HG03378 (cell line): ENCODE measurements around the gene KIFC3.
"Not testable (repeated sequence)": the region's sequence is repeated elsewhere in the genome, so short reads cannot be mapped to it uniquely, and the experiment has no call there.

ENCODE experiments used
- ATAC-seq: cut with Tn5 transposase; IDR thresholded peaks from one replicate; pipeline ENCODE4 v1.9.1; 2021; ENCODE audit warnings: mild to moderate bottlenecking, moderate library complexity; ENCODE audit not compliant: unreplicated experiment

KIFC3 gene

DNA sequence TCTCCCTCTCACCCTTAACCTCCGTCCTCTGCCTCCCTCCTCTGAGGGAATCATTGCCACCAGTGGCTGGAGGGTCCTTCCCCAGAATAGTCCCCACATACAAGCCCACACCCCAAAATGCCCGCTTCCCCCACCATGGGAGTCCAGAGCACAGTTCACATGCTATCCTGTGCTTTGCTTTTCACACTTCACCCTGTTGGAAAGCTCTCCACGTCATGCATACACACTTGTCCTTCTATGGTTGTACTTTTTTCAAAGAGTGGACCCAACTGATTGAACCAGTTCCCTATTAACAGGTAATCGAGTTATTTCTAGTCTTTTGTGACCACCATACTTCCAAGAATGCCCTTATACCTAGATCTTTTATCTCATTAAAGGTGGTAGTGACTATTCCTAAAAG lies 23.8 kb upstream of the KIFC3 start:
- ATAC-seq, result no peak

DNA sequence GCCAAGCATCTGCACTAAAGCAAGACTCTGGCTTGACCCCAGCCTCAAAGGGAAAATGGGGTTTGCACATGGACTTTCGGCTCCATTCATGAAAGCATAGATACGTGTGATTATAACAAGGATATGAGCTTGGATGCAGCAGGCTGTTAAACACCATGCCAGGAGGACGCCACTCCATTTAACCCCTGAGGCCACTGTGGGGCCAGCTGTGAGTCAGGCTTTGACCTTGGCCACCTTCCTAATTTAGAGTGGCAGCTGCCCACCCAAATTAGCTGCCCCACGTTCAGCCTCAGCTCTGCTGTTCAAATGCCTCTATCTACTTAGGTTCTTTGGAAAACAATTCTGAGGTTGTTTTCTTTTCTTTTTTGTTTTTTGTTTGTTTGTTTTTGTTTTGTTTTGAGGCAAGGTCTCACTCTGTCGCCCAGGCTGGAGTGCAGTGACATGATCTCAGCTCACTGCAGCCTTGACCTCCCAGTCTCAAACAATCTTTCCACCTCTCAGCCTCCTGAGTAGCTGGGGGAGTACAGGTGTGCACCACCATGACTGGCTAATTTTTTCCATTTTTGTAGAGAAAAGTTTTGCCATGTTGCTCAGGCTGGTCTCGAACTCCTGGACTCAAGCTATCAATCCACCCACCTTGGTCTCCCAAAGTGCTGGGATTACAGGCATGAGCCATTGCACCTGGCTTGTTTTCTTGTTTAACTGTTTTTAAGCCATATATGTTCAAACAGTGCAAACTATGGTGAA lies 23.2 kb upstream of the KIFC3 start:
- ATAC-seq, result no peak

- ATAC-seq, result no peak
These were observed 22.6 kb upstream of the KIFC3 start for GRCh38 chr16:57824888-57825287.

DNA sequence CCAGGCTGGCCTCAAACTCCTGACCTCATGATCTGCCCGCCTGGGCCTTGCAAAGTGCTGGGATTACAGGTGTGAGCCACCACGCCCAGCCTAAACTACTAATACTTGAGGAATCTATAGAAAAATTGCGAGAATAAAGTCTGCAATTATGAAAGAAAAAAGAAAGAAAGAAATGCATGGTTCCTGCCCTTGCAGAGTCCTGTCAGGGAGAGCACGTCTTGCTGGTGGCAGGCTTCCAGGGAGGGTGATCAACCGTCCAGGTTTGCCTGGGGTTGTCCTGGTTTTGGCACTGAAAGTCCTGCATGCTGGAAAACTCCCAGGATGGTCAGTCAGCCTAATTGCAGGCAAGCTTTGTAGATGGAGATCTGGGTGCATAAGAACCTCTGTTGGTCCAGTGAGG lies 21.5 kb upstream of the KIFC3 start:
- no peak for ATAC-seq

DNA sequence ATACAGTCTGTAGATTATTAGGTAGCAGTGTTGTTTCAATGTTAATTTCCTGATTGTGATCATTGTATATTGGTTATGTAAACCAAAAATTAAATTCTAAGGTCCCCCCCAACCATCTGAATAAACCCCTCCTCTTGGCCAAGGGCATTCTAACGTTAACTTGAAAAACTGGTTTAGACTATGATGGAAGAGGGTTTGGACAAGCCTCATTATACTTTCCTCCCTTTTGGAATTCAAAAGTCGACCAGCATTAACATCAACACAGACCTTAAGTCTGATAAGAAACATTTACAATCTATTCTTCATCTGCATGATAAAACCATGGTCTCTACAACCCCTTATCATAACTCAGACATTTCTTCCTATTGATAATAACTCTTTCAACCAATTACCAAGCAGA lies 20.6 kb upstream of the KIFC3 start:
- ATAC-seq, result no peak

DNA sequence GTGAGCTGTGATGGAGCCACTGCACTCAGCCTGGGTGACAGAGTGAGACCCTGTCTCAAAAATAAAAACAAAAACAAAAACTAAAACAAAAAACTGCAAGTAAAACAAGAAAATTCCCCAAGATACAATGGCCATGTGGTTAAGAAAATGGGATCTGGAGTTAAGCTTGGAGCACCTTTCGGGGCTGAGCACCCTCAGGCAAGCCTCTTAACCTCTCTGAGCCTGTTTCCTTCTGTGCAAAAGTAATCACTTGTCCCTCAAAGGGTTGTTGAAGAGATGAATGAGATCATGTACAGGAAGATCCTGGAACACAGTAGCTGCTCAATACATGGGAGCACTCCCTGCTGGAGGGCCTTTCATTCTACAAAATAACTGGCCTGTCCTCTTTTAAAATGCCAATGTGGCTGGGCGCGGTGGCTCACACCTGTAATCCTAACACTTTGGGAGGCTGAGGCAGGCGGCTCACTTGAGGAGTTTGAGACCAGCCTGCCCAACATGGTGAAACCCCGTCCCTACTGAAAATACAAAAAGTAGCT lies 19.8 kb upstream of the KIFC3 start:
- no peak for ATAC-seq

DNA sequence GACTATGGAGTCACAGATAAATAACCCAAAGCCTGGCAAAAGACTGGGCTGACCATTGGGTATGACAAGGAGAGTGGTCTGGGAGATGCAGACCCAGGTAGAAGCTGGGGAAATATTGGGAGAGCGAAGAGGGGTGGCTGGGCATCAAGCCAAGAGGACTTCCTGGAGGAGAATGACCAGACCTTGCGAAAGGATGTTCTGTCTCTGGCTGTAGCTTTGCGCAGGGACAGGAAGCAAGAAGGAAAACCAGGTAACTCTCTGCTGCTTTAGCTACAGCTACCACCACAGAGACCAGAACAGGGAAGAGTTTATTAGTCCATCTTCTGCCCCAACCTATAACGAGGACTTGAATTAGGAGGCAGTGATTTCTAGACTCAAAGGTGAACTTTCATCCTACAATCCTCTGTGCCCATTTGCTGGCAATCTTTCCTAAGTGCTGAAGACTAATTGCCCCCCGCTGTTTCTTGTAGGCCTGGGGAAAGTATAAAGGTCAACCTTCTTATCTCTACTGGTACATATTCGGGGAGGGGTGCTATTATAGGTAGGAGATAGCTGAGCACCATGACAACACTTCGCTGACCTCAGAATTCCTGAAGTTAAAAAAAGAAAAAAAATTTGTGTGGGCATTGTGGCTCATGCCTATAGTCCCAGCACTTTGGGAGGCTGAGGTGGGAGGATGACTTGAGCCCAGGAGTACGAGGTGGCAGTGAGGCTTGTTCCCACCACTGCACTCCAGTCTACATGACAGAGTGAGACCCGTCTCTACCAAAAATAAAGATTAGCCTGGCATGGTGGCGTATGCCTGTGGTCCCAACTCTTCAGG lies 19.1 kb upstream of the KIFC3 start:
- no peak for ATAC-seq

DNA sequence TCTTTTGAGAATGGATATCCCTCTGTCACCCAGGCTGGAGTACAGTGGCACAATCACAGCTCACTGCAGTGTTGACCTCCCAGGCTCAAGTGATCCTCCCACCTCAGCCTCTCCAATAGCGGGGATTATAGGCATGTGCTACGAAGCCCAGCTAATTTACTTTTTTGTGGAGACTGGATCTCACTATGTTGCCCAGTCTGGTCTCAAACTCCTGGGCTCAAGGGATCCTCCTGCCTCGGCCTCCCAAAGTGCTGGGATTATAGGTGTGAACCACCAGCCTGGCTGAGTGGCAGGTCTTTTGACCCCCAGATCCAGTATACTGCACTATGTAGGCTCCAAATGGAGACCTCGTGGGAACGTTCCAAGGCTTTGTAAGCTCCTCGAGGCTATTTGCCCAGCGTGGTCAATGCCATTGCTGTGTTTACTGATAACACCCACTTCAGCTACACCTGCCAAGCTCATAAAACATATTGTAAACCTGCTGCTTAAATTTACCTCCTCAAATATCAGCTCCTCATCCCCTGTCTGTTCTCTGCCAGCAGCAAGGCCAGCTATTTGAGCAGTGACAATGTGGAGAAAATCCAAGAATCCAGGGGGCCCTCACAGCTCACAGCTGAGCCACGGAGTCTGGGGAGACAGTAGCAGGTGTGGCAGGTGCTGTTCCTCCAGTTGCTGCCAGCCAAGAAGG lies 16.2 kb upstream of the KIFC3 start:
- ATAC-seq, result no peak

- no peak for ATAC-seq
These were observed 15.4 kb upstream of the KIFC3 start for GRCh38 chr16:57817680-57818079.

DNA sequence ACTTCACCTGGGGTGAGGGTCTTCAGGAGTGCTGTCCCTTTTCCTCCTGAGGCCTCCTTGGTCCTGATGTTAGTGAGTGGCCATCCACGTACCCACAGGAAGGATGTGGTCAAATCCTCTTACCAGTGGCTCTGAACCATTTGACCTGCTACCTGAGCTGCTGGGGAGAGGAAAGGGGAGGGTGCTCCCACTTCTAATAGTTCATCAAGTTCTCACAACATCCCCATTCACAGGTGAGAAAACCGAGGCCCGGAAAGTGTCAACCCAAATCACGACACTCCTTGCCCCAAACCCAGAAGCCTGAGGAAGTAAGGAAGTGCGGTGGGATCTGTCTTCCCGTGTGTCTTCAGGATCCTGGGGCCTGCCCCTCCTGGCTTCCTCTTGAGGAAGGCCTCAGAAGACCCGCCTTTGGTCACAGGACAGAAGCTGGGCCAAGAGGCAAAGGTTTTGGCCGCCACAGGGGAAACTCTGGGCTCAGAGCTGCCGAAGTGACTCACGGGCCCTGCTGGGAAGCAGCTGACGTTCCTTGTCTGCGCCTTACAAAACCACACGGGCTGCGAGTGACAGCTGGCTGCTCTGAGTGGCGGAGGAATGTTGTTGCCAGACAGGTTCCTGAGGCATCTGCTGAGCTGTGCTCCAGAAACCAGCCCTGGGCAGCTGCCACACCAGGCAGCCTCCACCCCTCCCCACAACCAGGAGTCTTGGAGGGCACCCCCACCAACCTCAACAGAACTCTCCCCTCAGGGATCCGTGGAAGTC lies 13.9 kb upstream of the KIFC3 start:
- ATAC-seq, result peak; percentile 53

- no peak for ATAC-seq
These were observed 12.6 kb upstream of the KIFC3 start for GRCh38 chr16:57814896-57815295.

DNA sequence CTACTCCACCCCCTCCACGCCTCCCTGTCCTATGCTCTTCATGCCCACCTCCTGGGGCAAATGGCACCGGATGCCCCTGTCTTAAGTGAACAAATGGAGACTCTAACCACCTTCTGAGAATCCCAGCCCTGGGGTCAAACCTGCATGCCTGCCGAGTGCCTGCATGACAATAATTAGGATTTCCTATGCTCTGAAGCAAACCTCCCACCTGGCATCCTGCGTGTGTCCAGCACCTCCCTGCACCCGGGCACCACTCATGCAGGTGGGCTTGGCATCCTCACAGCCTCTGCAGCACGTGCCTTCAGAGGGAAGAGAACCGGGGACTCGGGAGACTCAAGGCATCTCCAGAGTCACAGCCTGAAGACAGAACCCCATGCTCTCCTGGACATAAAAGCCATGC lies 11.2 kb upstream of the KIFC3 start:
- no peak for ATAC-seq

GRCh38 chr16:57811340-57811739 lies 9.0 kb upstream of the KIFC3 start:
- ATAC-seq, result not testable (repeated sequence)

DNA sequence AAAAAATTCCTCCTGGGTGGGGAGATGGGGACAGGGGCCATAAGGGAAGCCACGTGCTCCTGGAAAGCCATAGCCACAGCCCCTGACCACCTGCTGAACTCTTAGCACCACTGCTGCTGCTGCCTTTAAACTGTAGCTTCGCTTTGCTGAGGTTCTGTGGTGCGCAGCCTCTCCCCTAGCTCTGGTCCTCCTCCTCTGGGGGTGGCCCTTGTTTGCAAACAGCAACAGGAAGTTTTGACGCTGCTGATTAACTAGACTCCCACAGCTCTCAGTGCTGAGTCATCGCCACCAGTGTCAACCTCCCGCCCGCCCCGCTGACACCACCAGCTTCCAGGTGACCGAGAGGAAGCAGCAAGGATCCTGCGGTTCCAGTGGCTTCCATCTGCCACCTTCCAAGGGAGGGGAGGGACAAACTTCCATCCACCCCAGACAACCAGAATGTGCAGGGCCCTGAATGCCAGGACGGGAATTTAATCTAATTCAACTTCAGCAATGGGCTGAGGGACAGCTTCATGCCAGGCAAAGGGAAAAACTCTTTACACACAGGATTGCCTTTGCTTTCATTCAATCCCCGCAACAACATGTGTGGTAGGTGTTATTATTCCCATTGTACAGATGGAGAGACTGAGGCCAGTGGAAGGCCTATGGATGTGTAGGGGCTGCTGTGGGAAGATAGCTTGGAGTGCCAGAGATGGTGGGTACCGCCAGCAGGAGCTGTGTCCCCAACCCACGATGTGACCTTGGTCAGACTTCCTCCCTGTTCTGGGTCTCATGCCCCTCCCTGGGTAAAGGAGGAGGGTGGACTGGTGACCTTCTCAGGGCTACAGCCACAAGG lies 8.1 kb upstream of the KIFC3 start:
- ATAC-seq, result peak; percentile 99

DNA sequence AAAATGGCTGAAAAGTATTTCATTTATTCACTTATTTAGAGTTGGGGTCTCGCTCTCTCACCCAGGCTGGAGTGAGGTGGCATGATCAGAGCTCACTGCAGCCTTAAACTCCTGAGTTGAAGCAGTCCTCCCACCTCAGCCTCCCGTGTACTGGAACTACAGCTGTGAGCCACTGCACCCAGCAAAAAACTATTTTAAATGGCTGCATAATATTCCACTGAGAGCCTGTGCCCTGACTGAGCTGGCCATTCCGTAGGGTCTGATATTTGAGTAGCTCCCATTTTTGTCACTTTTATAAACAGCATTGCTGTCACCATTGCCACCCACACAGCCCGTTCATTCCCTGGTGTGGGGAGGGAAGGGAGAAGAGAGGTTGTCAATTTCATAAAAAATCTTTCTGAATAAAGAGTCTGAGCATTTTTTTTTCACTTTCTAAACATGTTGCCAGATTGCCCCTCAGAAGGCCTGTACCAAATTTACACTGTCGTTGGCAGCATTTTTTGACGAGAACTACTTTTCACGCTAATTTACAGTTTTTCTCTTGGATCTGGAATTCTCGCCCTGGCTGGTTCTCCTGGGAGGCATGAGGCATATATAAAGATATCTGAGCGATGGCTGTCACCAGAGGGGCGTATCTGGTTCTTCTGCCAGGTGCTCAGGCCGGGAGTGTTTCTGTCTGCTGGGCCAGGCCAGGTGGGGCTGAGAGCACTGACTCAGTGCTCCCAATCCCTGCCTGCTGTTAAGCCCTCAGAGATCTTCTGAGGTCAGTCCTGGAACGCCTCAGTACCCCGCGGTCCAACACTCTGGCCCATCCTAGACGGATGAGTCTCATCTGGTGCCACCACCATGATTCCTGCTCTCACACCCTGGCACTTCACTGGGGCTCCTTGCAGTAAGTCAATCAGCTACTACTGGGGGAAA lies 7.2 kb upstream of the KIFC3 start:
- ATAC-seq, result no peak

GRCh38 chr16:57808589-57809228 lies 6.4 kb upstream of the KIFC3 start:
- no peak for ATAC-seq

- ATAC-seq, result no peak
These were observed 5.8 kb upstream of the KIFC3 start for GRCh38 chr16:57807968-57808528.
